HCT116 (cell line): ENCODE data around the gene SGCA. TPM values are rescaled to one million over a fixed set of nuclear protein-coding genes. Genes with fewer than 3 reads are reported as not detected.

ENCODE experiments used
- ATAC-seq: fragments of 200-7000 bp; cut with Tn5 transposase; 2 replicates; pipeline ENCODE4 v1.9.1; 2020; ENCODE audit warnings: mild to moderate bottlenecking, moderate library complexity
- BruUV-seq: library from RNA; stranded (reverse); fragments of 400-500 nt; replicated peaks from 2 replicates; lab custom pipeline; 2021; lab: Mats Ljungman, UMichigan
- CTCF ChIA-PET: fragments of 300-600 bp; sonication (Branson Sonifier 250); formaldehyde crosslinking; loops from one replicate; lab custom pipeline; 2021; ENCODE audit warnings: antibody characterized with exemption; lab: Charles Lee
- POLR2A ChIA-PET: fragments of 300-600, 350-600 bp; sonication (Branson Sonifier 250); formaldehyde crosslinking; loops from one replicate; lab custom pipeline; 2021; ENCODE audit warnings: antibody characterized with exemption; lab: Charles Lee
- RAD21 ChIA-PET, 2 experiments: fragments of 300-600 bp; sonication (Branson Sonifier 250); formaldehyde crosslinking; loops; one replicate each; lab custom pipeline; 2023; ENCODE audit warnings: low total read pairs in 2 of 2; ENCODE audit not compliant: uncharacterized antibody in 2 of 2, unreplicated experiment in 2 of 2, low non-redundant PET in 1 of 2; lab: Charles Lee
- DNase-seq: peaks from one replicate; pipeline ENCODE4 v3.0.0-alpha.2; 2010; ENCODE audit warnings: low read depth, low spot score
- H2AFZ ChIP-seq: fragments of 200-600 bp; shearing (Covaris generic), sonication (generic); 2 replicates; pipeline ENCODE4 v1.6.1; 2017; ENCODE audit warnings: low read depth, mixed run types, mixed read lengths, antibody characterized with exemption, low read length; ENCODE audit not compliant: poor library complexity, severe bottlenecking
- H3K27ac ChIP-seq: 2 replicates; pipeline ENCODE4 v1.5.1; 2012; ENCODE audit warnings: low read depth, low read length
- H3K27me3 ChIP-seq: fragments of 200-600 bp; sonication (generic); 2 replicates; pipeline ENCODE4 v1.6.1; 2016; ENCODE audit warnings: mixed run types, low read length, mixed read lengths; ENCODE audit not compliant: insufficient read depth
- H3K36me3 ChIP-seq, 2 experiments: fragments of 200-500 bp in 1 of 2; fragments of 200-600 bp in 1 of 2; sonication (Bioruptor generic) in 1 of 2; sonication (generic) in 1 of 2; 2 replicates each; pipeline versions ENCODE4 v1.5.1 to v1.6.1; 2014 to 2016; ENCODE audit warnings: low read length in 2 of 2, inconsistent platforms in 1 of 2, mixed read lengths in 1 of 2, mixed run types in 1 of 2; ENCODE audit not compliant: insufficient read depth in 2 of 2, control insufficient read depth in 1 of 2
- H3K4me1 ChIP-seq, 2 experiments: fragments of 200-600 bp in 1 of 2; sonication (generic) in 1 of 2; 2 replicates each; pipeline versions ENCODE4 v1.5.1 to v1.6.1; 2012 to 2017; ENCODE audit warnings: low read length in 2 of 2, inconsistent platforms in 1 of 2, mild to moderate bottlenecking in 1 of 2, mixed read lengths in 1 of 2, mixed run types in 1 of 2, moderate library complexity in 1 of 2; ENCODE audit not compliant: insufficient read depth in 2 of 2, control insufficient read depth in 1 of 2
- H3K4me2 ChIP-seq: fragments of 200-600 bp; sonication (generic); 2 replicates; pipeline ENCODE4 v1.6.1; 2017; ENCODE audit warnings: mixed run types, low read length, mixed read lengths
- H3K4me3 ChIP-seq, 2 experiments: fragments of 200-600 bp in 1 of 2; sonication (generic) in 1 of 2; replicated peaks in 1 of 2; 2 replicates each; pipeline ENCODE4 v1.5.1; 2011 to 2016; ENCODE audit warnings: low read length in 2 of 2, control low read depth in 1 of 2, low read depth in 1 of 2, mild to moderate bottlenecking in 1 of 2, mixed read lengths in 1 of 2, mixed run types in 1 of 2
- H3K79me2 ChIP-seq: fragments of 200-600 bp; sonication (generic); 2 replicates; pipeline ENCODE4 v1.6.1; 2017; ENCODE audit warnings: mild to moderate bottlenecking, mixed run types, low read length, moderate library complexity, mixed read lengths; ENCODE audit not compliant: insufficient read depth
- H3K9ac ChIP-seq: fragments of 200-600 bp; sonication (generic); 2 replicates; pipeline ENCODE4 v1.6.1; 2016; ENCODE audit warnings: low read length, mixed read lengths
- H3K9me2 ChIP-seq: fragments of 200-600 bp; sonication (generic), shearing (Covaris generic); 2 replicates; pipeline ENCODE4 v1.6.1; 2017; ENCODE audit warnings: mixed run types, mild to moderate bottlenecking, moderate library complexity; ENCODE audit not compliant: insufficient read depth
- H3K9me3 ChIP-seq, 2 experiments: fragments of 200-500 bp in 1 of 2; fragments of 200-600 bp in 1 of 2; sonication (Bioruptor generic) in 1 of 2; sonication (generic) in 1 of 2; 2 replicates each; pipeline ENCODE4 v1.6.1; 2014 to 2017; ENCODE audit warnings: low read length in 2 of 2, mixed read lengths in 2 of 2, inconsistent platforms in 1 of 2, low read depth in 1 of 2, mild to moderate bottlenecking in 1 of 2, mixed run types in 1 of 2, moderate library complexity in 1 of 2; ENCODE audit not compliant: control insufficient read depth in 1 of 2, insufficient read depth in 1 of 2
- H4K20me1 ChIP-seq: fragments of 200-600 bp; sonication (generic), shearing (Covaris generic); 2 replicates; pipeline ENCODE4 v1.6.1; 2017; ENCODE audit warnings: mixed run types, mild to moderate bottlenecking, moderate library complexity; ENCODE audit not compliant: insufficient read depth
- CTCF ChIP-seq, 3 experiments: fragments of 200-600 bp in 1 of 3; sonication (generic) in 1 of 3; IDR thresholded peaks in 2 of 3; conservative IDR thresholded peaks in 1 of 3; 2 replicates each; pipeline ENCODE4 v1.5.1; 2012 to 2017; ENCODE audit warnings: low read depth in 2 of 3, low read length in 2 of 3, antibody characterized with exemption in 1 of 3, borderline replicate concordance in 1 of 3, control low read depth in 1 of 3, mild to moderate bottlenecking in 1 of 3, mixed read lengths in 1 of 3, mixed run types in 1 of 3, moderate library complexity in 1 of 3; ENCODE audit not compliant: insufficient read depth in 1 of 3
- RAD21 ChIP-seq: IDR thresholded peaks from 2 replicates; pipeline ENCODE4 v1.6.1; 2012; ENCODE audit warnings: low read depth, mild to moderate bottlenecking
- intact Hi-C: fragments of 100-400 bp; cut with micrococcal nuclease; formaldehyde crosslinking; loops from 2 replicates; pipeline ENCODE4 v1.10.0; 2022
- total RNA-seq: library from RNA; stranded (reverse); gene quantifications from one replicate; pipeline ENCODE4 v1.2.1, GENCODE V29; 2021; ENCODE audit not compliant: unreplicated experiment

The SGCA gene
- total RNA-seq, 1 experiment from 2014 or later, result 0.37 TPM

GRCh38 chr17:50213026-50214022 is 47.5 kb downstream of the SGCA start:
- H3K9ac ChIP-seq, result no peak overlapping the region
- intact Hi-C loops, result no loop called here
- H3K36me3 ChIP-seq, result no peaks in the 10 kb centered on the region
- H3K4me2 ChIP-seq, result no peak overlapping the region
- H2AFZ ChIP-seq, result no peak overlapping the region
- CTCF ChIA-PET, result interaction anchor here (0.8 to 5.0 kb wide), 6 partner anchors 9 to 184 kb away, joined by 3 to 46 read pairs (median 3); partner anchors contain the start of genes COL1A1, LRRC59 and TMEM92
- ATAC-seq (peak; percentile 68), DNase-seq (no peak)
- POLR2A ChIA-PET, result interaction anchor here (0.7 kb wide), 1 partner anchor 14 kb away, joined by 4 read pairs; no protein-coding TSS in a partner anchor
- BruUV-seq, result no TSS peak
- no peak overlapping the region for H3K27ac ChIP-seq
- no peaks in the 10 kb centered on the region for H3K27me3 ChIP-seq
- H4K20me1 ChIP-seq, result no peaks in the 10 kb centered on the region
- H3K4me3 ChIP-seq, result no peak overlapping the region
- H3K9me3 ChIP-seq, result no peaks in the 10 kb centered on the region
- RAD21 ChIA-PET, result interaction anchor here in 1 of 2 experiments (0.5 kb wide), 1 partner anchor 13 kb away, joined by 10 read pairs; no protein-coding TSS in a partner anchor
- TF ChIP-seq CTCF (IDR thresholded peaks at IDR 0.05 in 2 of 3, conservative IDR thresholded peaks at IDR 0.05 in 1 of 3; ENCODE audit: borderline replicate concordance in 1 of 3, insufficient read depth in 1 of 3, low read depth in 2 of 3, low read length in 2 of 3) (peak in 2 of 3 experiments; percentile 29 to 38; a peak in 3 of 6 replicates), RAD21 (no peak)
- H3K79me2 ChIP-seq, result no peaks in the 10 kb centered on the region
- no peaks in the 10 kb centered on the region for H3K9me2 ChIP-seq
- H3K4me1 ChIP-seq, result peaks cover 19 to 36% of the 10 kb centered on the region in 2 experiments
